Anterior cingulate cortex (tissue), 58 donors: ENCODE data around the gene ACAP2.

Experiments
- DNase-seq, 58 donors: peaks; one replicate each; lab custom pipeline; 2025; lab: John Stamatoyannopoulos, UW

ACAP2 gene

GRCh38 chr3:195227871-195228270, 214.9 kb downstream of the ACAP2 start:
- no peak for DNase-seq

GRCh38 chr3:195226900-195227447, 215.8 kb downstream of the ACAP2 start:
- DNase-seq: no peak

DNA sequence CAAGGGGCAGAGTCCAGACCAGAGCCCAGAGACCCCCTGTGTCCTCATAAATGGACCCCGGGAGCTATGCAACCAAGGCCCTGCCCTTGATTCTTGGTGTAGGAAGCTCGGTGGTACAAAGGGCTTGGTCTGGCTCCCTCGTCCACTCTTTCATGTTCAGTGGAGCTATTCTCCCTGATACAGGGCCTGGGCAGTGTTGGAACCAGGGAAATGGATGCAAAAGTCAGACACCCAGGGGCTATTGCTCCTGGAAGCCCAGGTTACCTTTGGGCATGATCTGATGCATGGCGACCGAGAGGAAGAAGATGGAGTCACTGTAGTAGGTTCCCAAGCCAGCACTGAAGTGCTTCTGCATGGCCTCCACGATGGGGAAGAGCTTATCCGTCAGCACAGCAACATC, 216.4 kb downstream of the ACAP2 start:
- DNase-seq: no peak

DNA sequence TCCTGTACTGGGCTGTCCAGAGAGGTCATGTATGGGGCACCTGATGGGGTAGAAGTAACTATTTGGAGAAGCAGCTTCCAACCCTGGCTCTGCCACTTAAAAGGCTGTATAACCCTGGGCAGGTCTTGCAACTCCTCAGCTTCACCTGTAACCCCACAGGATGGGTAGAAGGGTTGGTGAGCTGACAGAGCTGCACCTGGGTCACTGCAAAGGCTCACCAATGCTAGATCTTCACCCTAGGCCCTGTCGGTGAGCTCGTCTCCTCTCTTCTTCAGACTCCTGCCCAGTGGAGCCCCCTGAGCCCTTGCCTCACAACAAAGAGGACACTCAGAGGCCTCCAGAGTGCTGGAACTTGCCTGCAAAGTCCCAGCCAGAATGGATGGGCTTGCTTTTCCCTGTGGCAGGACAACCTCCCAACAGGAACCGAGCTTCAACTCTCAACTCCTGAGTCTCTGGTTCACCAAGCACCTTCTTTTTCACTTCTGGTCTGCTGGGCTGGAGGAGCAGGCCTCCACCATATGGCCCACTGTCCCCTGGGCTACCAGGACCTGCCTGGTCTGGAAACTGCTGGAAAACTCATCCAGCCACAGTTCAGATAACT, 217.7 kb downstream of the ACAP2 start:
- DNase-seq: no peak
